GM19463 (cell line): ENCODE results near the gene KLF16.

ENCODE experiments used
- ATAC-seq: cut with Tn5 transposase; IDR thresholded peaks from one replicate; pipeline ENCODE4 v1.9.1; 2021; ENCODE audit warnings: mild to moderate bottlenecking, moderate library complexity; ENCODE audit not compliant: unreplicated experiment

Gene KLF16

DNA sequence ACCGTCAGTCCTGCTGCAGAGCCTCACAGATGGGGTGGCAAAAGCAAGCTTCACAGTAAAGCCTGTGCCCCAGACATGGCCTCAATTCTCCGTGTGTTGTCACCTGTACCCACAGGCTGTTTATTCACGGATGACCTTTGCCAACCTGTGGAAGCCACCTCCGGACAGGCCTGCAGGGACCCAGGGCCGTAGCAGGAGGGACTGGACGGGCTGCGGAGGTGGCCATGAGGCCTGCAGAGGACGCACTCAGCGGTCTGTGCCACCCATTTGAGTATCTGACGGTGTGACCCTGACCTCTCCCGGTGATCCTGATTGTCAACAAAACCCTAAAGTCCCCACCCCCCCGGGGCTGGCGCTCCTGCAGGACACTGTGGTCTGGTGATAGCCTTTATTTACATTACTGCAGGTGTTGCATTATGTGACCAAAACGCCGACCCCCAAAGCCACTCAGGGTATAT is 7.8 kb upstream of the KLF16 start:
- ATAC-seq = no peak

- no peak for ATAC-seq
These were observed 5.6 kb upstream of the KLF16 start for GRCh38 chr19:1868971-1869370.

DNA sequence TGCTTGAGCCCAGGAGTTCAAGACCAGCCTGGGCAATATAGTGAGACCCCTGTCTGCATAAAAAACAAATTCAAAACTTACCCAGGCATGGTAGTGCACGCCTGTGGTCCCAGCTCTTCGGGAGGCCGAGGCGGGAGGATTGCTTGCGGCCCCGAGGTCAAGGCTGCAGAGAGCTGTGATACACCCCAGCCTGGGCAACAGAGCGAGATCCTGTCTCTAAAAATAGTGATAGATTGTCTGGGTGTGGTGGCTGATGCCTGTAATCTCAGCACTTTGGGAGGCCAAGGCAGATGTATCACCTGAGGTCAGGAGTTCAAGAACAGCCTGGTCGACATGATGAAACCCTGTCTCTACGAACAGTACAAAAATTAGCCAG is 4.0 kb upstream of the KLF16 start:
- no peak for ATAC-seq

DNA sequence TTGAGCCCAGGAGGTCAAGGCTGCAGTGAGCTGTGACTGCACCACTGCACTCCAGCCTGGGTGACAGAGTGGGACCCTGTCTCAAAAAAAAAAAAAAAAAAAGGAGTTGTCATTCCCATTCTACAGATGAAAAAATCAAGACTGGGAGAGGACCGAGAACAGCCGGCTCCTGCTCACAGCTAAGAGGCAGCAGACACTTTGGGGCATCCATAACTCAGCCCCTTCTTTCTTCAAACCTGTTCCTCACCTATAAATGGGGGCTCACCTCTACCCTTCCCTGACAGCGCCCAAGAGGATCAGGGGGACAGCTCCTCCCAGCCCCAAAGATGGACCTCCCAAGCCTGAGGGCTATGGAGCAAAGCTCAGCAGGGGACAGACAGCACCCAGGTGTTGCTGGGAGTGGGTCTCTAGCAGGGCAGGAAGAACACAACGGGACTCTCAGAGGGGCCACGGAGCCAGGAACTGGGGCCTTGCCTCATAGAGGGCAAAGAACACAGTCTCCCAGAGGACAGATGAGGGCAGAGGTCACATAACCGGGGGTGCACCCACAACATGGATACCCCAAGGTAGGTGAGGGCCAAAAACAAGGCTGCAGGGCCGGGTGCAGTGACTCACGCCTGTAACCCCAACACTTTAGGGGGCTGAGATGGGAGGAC is 3.4 kb upstream of the KLF16 start:
- ATAC-seq = no peak

GRCh38 chr19:1865172-1866010 is 2.0 kb upstream of the KLF16 start:
- ATAC-seq = no peak

DNA sequence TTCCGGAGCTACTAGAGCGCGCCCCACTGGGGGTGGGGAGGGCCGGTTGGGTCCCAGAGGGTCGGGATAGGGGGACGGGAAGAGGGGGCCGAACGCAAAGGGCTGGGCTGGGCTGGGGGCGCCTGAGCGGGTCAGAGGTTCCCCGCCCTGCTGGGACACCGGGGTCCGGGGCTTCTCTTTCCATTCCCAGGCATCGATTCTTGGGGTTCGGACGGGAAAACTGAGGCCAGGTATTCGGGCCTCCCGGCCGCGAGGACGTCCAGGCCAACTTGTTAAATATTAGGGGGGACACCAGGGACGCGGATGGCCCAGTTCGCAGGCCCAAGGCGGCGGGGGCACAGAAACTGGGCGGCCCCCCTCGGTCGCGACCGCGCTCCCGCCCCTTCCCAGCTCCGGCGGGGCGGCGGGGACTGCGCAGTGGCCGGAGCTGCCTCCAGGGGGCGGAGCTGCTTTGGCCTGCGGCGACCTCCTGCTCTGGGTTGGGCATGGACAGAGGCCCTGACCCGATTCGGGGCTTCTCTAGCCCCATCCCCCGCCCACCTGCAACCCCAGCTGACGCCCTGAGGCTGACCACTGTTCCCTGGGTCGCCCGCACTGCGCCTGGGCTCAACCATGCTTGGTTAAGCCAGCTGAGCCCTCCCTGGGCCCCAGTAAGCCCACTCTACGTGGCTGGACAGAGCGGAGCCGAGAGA is 1.2 kb upstream of the KLF16 start:
- ATAC-seq = peak; percentile 29

- peak; percentile 53 for ATAC-seq
These were observed 480 bp upstream of the KLF16 start for GRCh38 chr19:1863638-1864479.

- ATAC-seq = peak; percentile 3
These were observed 703 bp downstream of the KLF16 start for GRCh38 chr19:1862424-1863327.

- no peak for ATAC-seq
These were observed 1.3 kb downstream of the KLF16 start for GRCh38 chr19:1862068-1862423.

DNA sequence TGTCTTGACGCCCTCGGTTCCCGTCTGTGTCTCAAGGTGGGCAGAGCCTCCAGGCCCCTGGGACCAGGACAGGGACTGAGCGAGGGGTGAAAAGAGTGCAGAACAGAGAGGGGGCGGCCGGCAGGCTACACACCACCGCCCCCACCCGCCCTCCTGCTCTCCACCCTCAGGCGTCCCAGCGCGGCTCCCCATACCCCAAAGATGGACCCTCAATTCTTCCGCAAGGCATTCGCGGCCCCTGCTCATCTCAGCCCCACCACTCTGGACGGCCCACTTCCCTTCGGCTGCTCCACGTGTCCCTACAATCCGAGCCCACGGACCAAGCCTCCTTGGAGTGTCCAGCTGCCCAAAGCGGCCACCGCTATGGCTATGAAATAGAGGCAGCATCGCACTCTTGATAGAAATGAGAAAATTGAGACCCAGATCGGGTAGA is 1.8 kb downstream of the KLF16 start:
- ATAC-seq = no peak

- no peak for ATAC-seq
These were observed 2.4 kb downstream of the KLF16 start for GRCh38 chr19:1860821-1861598.

DNA sequence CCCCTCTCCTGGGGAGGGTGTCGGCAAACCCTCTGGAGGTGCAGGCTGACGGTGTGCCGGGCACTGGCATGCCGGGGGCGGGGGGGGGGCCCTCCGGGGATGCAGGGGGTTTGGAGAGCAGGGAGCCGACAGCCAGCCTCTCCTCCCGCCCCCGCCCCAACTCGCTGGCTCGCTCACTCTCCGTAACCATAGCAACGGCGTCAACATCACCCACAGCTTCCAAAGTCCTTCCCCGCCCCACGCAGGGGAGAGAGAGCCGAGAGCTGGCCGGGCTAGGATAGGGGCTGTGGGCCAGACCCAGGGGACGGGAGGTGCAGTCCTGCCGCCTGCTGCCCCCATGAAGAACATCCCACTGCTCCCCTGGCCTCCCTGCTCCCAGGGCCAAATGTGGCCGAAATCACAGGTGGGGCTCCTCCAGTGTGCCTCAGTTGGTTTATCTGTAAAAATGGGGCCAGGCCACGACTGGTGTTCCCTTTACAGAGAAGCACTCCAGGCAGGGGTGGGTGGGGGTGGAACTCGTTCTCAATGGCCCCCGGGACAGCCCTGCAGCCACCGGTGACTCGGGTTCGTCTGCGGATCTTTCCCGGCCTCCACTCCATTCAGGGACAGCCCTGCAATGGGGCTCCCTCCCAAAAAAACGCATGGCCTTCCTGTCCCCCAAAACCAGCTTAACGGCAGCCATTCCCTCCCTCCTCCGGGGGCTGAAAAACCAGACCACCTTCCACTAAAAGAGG is 3.2 kb downstream of the KLF16 start:
- no peak for ATAC-seq

GRCh38 chr19:1859331-1859781 is 4.0 kb downstream of the KLF16 start:
- ATAC-seq = no peak

GRCh38 chr19:1858412-1859081 is 4.8 kb downstream of the KLF16 start:
- ATAC-seq = no peak

GRCh38 chr19:1857648-1858326 is 5.6 kb downstream of the KLF16 start:
- no peak for ATAC-seq

DNA sequence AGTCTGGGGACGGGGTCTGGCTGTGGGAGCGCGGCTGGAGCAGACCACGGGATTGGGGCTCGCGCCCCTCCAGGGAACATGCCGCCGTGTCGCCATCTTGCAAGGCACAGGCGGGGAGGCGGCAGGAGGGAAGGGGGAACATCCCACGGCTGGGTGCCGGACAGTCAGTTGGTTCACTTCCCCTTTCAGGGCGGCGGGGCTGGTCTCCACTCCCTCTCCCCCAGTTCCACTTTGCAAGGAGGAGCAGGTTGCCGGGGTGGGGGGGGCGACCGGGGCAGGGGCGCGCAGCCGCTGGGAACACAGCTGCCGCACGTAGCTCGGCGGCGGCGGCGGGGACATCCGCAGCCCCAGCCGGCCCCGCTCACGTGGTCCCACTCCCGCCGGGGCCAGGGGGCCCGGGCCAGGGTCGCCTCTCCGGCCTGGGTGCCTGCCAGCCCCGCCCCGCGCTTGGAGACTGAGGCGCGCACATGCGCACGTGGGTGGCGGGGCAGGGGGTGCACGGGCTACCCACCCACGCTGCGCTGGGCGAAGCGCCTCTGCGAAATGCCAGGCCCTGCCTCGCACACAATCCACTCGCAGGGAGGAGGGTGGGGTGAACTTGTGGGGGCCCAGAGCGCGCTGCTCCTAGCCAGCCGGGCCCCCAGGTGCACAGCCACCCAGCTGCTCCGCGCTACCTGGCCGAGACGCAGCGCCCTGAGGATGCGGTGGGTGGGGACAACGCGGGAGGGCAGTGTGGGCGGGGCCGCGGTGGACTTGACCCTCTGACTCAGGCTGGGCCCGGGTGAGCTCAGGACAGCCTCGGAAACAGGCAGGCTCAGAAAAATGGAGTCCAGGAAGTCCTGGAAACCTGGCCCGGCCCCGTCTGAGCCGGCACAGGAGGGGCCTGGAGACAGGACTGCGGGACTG is 6.4 kb downstream of the KLF16 start:
- ATAC-seq = no peak
